Measurements from ENCODE around the gene CCDC201. TPM values are rescaled to one million over a fixed set of nuclear protein-coding genes. Genes with fewer than 3 reads are reported as not detected.

CCDC201 gene
- total RNA-seq, 1 donor from 2014 or later: not detected

DNA sequence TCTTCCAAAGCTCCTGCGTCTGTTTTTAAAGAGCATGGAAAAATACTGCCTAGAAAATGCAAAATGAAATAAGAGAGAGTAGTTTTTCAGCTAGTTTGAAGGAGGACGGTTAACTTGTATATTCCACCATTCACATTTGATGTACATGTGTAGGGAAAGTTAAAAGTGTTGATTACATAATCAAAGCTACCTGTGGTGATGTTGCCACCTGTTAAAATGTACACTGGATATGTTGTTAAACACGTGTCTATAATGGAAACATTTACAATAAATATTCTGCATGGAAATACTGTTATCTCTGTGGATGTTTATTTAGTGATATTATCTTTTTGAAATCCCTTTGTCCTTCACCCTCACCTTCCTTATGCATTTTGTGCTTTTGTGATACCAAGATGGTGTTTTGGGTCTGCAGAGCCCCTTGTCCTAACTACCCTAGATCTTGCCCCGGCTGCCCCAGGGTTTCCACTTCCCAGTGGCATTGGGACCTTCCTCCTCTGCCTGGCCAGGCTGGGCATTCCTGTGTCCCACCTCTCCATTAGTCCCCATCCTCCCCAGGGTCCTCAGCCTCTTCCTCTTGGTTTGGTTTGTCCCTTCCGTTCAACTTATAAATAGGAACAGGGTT lies 20.6 kb upstream of the CCDC201 start:
- peaks cover 45% of the 10 kb centered on the region for H3K27me3 Mint-ChIP-seq

DNA sequence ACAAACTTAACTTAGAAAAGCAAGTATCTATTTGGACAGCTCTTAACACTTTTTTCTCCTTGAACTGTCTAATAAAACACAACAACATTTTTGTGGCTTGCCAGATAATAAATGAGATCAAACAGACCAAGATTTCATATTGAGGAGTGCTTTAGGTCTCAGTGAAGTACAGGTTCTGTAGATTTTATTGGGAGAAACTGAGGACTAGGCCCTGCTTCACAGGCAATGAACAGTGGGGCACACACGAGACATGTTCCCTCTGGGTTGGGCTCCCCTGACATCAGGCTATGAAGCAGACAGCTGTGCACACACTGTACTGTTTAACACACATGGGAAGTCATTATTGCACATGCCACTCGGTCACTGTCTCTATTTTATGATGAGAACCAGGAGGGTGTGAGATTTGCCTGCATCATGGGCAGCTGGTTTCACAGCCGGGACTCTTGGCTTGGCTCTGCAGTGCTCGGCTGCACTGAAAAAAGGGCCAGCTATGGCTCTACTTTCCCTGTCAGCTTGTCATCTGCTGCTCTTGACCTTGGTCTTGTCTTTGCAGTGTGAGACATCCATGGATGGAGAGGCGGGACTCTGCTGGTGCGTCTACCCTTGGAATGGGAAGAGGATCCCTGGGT lies 19.6 kb upstream of the CCDC201 start:
- DNase-seq (ENCODE audit: extremely low spot score, unreplicated experiment): no peak
- Mint-ChIP-seq H3K9me3 (no peaks in the 10 kb centered on the region), H3K36me3 (no peaks in the 10 kb centered on the region), H3K27me3 (peaks cover 54% of the 10 kb centered on the region), H3K4me1 (ENCODE audit: unreplicated experiment) (peaks cover 6% of the 10 kb centered on the region), H3K27ac (no peak overlapping the region), H3K4me3 (no peak overlapping the region)
- TF ChIP-seq, protein P1, sequence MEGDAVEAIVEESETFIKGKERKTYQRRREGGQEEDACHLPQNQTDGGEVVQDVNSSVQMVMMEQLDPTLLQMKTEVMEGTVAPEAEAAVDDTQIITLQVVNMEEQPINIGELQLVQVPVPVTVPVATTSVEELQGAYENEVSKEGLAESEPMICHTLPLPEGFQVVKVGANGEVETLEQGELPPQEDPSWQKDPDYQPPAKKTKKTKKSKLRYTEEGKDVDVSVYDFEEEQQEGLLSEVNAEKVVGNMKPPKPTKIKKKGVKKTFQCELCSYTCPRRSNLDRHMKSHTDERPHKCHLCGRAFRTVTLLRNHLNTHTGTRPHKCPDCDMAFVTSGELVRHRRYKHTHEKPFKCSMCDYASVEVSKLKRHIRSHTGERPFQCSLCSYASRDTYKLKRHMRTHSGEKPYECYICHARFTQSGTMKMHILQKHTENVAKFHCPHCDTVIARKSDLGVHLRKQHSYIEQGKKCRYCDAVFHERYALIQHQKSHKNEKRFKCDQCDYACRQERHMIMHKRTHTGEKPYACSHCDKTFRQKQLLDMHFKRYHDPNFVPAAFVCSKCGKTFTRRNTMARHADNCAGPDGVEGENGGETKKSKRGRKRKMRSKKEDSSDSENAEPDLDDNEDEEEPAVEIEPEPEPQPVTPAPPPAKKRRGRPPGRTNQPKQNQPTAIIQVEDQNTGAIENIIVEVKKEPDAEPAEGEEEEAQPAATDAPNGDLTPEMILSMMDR (conservative IDR thresholded peaks at IDR 0.05): no peak

More for the DNA sequence above, 20.6 kb upstream of the CCDC201 start:
- no peaks in the 10 kb centered on the region for H3K36me3 Mint-ChIP-seq
- no peaks in the 10 kb centered on the region for H3K4me1 Mint-ChIP-seq (ENCODE audit: unreplicated experiment)
- TF ChIP-seq, protein P1 (conservative IDR thresholded peaks at IDR 0.05): no peak
- H3K27ac Mint-ChIP-seq: no peak overlapping the region
- no peak overlapping the region for H3K4me3 Mint-ChIP-seq
- no peaks in the 10 kb centered on the region for H3K9me3 Mint-ChIP-seq
- DNase-seq (ENCODE audit: extremely low spot score, unreplicated experiment): no peak

DNA sequence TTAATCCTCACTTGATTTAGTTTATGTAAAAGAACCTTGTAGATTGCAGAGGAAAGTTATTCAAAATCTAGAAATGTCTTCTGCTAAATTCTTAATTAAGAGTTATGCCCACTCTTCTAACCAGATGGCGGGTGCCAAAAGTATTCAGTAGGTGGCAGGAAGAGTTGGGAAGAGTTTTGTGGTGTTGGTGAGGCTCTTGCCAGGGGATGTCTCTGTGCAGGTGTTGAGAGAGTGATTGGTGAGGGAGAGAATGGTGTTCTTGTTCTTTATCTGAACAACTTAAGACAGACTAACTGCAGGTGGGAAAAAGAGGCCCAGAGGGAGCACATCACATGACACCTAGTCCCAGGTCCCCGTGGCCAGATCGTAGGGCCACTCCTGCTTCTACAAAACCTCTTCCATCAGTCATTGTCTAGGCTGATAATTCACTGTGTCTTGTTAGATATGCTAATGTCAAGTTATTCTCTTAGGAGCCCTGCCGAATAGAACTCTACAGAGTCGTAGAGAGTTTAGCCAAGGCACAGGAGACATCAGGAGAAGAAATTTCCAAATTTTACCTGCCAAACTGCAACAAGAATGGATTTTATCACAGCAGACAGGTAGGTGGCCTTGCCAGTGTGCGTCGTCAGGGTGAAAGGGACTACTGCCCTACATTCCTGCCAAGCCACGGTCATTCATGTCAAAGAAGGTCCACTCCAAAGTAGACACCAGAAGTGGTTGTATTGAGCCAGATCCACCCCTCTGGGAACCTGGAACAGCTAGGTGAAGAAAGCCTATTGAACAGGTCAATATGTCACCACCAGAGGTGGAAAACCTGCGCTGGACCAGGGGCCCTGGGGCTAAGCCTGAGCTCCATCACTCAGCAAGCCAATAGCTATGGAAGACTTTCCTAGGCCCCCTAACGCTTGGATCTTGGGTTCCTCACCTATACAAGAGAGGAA lies 18.9 kb upstream of the CCDC201 start:
- Mint-ChIP-seq H3K36me3 (no peaks in the 10 kb centered on the region), H3K27me3 (peaks cover 62% of the 10 kb centered on the region), H3K27ac (no peak overlapping the region), H3K9me3 (no peaks in the 10 kb centered on the region), H3K4me1 (ENCODE audit: unreplicated experiment) (peaks cover 6% of the 10 kb centered on the region), H3K4me3 (no peak overlapping the region)
- no peak for DNase-seq (ENCODE audit: extremely low spot score, unreplicated experiment)
- TF ChIP-seq, protein P1 (conservative IDR thresholded peaks at IDR 0.05): no peak

DNA sequence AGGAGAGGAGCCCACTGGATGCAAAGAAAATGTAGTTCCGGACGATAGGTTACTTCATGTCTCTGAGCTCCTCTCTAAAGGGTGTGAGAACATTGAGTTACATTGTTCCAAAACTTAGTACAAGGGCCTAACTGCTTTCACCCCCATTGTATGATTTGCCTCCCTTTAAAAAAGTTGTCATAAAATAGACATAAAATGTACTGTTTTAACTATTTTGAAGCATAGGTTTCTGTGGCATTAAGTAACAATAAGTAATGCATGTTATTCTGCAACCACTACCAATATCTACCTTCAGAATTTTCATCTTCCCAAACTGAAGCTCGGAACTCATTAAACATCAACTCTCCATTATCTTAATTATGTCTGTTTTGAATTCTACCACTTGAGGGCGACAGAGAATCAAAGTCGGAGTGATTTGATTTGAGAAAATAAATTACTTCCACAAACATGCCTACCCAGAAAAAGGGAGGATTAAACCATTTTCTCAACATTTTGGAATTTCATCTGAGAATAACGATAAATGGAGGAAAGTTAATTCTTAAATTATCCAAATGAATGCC lies 18.1 kb upstream of the CCDC201 start:
- Mint-ChIP-seq H3K36me3 (no peaks in the 10 kb centered on the region), H3K27me3 (peaks cover 67% of the 10 kb centered on the region), H3K27ac (no peak overlapping the region), H3K4me1 (ENCODE audit: unreplicated experiment) (peaks cover 6% of the 10 kb centered on the region), H3K4me3 (peak overlapping the region; percentile 37), H3K9me3 (no peaks in the 10 kb centered on the region)
- DNase-seq (ENCODE audit: extremely low spot score, unreplicated experiment): no peak
- TF ChIP-seq, protein P1 (conservative IDR thresholded peaks at IDR 0.05): peak; percentile 83

DNA sequence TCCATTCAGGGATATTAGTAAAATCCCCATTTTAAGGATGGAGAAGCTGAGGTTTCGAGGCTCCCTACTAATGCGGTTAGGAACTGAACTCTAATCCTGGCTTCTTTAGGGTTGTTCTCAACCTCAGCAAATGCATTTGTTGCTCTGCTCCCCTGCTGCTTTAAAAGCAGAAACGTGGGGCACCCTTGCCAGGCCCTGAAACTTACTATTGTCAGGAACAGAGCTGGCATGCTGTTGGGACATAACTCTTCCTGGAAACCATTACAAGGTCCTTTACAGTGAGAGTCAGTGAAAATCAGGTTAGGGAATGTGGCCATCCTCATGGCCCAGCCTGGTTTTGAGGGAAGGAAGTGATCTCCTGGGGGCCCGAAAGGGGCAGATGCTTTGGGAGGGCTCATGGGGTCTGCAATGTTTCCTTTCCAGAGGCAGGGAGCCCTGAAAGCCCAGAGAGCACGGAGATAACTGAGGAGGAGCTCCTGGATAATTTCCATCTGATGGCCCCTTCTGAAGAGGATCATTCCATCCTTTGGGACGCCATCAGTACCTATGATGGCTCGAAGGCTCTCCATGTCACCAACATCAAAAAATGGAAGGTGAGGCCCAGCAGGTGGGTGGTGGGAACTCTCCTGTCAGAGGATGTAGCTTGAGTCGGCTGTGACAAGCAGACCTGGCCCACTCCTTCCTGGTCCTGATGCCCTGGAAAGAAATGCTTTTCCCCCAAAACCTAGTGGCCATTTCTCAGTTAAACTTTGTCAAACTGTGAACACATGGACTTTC lies 17.4 kb upstream of the CCDC201 start:
- Mint-ChIP-seq H3K4me3 (no peak overlapping the region), H3K27ac (no peak overlapping the region), H3K27me3 (peaks cover 74% of the 10 kb centered on the region), H3K4me1 (ENCODE audit: unreplicated experiment) (peaks cover 6% of the 10 kb centered on the region), H3K9me3 (no peaks in the 10 kb centered on the region), H3K36me3 (no peaks in the 10 kb centered on the region)
- TF ChIP-seq, protein P1 (conservative IDR thresholded peaks at IDR 0.05): no peak
- no peak for DNase-seq (ENCODE audit: extremely low spot score, unreplicated experiment)

Measured in type B pancreatic cell (in vitro differentiated cells).